ENCODE results near the gene MSMO1. TPM values are rescaled to one million over a fixed set of nuclear protein-coding genes. Genes with fewer than 3 reads are reported as not detected.
"Not testable (repeated sequence)": the region's sequence is repeated elsewhere in the genome, so short reads cannot be mapped to it uniquely, and the experiment has no call there.

MSMO1 gene
- total RNA-seq (10 to 100 TPM in 3 of 6 donors, 1 to 10 TPM in 3; 5.6 to 19.5 (median 10.8) TPM), polyA plus RNA-seq (10 to 100 TPM in 1 of 2 donors, 1 to 10 TPM in 1; 9.7 to 16.5 TPM)

GRCh38 chr4:165327211-165328100 lies at the start of gene MSMO1:
Gene MSMO1, plus strand, starts transcription at chr4:165327669. Its CDS starts 5,702 bp downstream, at chr4:165333371.
- no peak for TF ChIP-seq CTCF (IDR thresholded peaks at IDR 0.05)
- peak within 1 kb of the TSS; percentile 70 to 87 (median 82) for H3K27ac ChIP-seq
- peak within 1 kb of the TSS; percentile 65 to 83 (median 74) for H3K4me3 ChIP-seq
- DNase-seq (peak; percentile 98 to 99 (median 99)), ATAC-seq (peak; percentile 94 to 98 (median 96)), FAIRE-seq (peak; percentile 95)
- no peaks in the 10 kb centered on the region for H3K27me3 ChIP-seq
- H3K4me1 ChIP-seq = peaks cover 8 to 31% (median 29%) of the 10 kb centered on the region in 3 donors
- no peaks in the 10 kb centered on the region for H3K9me3 ChIP-seq
- H3K36me3 ChIP-seq = no peaks in the 10 kb centered on the region
- WGBS, 2 donors = 1% methylated on average over 75 to 76 of the region's 76 CpGs
- intact Hi-C loops (cut with DNase I) = no loop called here

GRCh38 chr4:165279531-165279930 lies 47.9 kb upstream of the MSMO1 start:
- H3K4me1 ChIP-seq; H3K36me3 ChIP-seq; H3K4me3 ChIP-seq; FAIRE-seq; H3K9me3 ChIP-seq; H3K27ac ChIP-seq; H3K27me3 ChIP-seq; intact Hi-C loops (cut with DNase I); ATAC-seq: not testable (repeated sequence)
- peak in 1 of 6 donors; percentile 31 for DNase-seq
- 95 to 97% methylated on average over 20 of the region's 20 CpGs for WGBS, 2 donors

GRCh38 chr4:165284697-165285096 lies 42.8 kb upstream of the MSMO1 start:
- H3K4me3 ChIP-seq; intact Hi-C loops (cut with DNase I); H3K4me1 ChIP-seq; ATAC-seq; H3K27ac ChIP-seq; H3K9me3 ChIP-seq; FAIRE-seq; DNase-seq; H3K27me3 ChIP-seq; H3K36me3 ChIP-seq: not testable (repeated sequence)
- 96 to 100% methylated on average over 3 of the region's 3 CpGs for WGBS, 2 donors

- intact Hi-C loops (cut with DNase I); H3K4me1 ChIP-seq: not testable (repeated sequence)
These were observed 40.7 kb upstream of the MSMO1 start for GRCh38 chr4:165286619-165287340.

GRCh38 chr4:165288226-165288625 lies 39.2 kb upstream of the MSMO1 start:
- intact Hi-C loops (cut with DNase I) = no loop called here
- TF ChIP-seq CTCF (IDR thresholded peaks at IDR 0.05) = no peak
- Histone ChIP-seq H3K9me3 (no peaks in the 10 kb centered on the region), H3K4me3 (no peak overlapping the region), H3K27me3 (no peaks in the 10 kb centered on the region), H3K36me3 (no peaks in the 10 kb centered on the region), H3K27ac (no peak overlapping the region), H3K4me1 (peaks cover 0 to 5% (median 0%) of the 10 kb centered on the region in 3 donors)
- no peak for DNase-seq
- no peak for ATAC-seq
- FAIRE-seq = no peak
- WGBS, 2 donors = 59 to 69% methylated on average over 3 of the region's 3 CpGs

More at GRCh38 chr4:165286619-165287340, 40.7 kb upstream of the MSMO1 start:
- not testable (repeated sequence) for FAIRE-seq, H3K27me3 ChIP-seq, H3K4me3 ChIP-seq, H3K27ac ChIP-seq, ATAC-seq, DNase-seq, H3K9me3 ChIP-seq, H3K36me3 ChIP-seq
- 89 to 92% methylated on average over 4 of the region's 4 CpGs for WGBS, 2 donors

- FAIRE-seq (no peak), ATAC-seq (peak in 2 of 4 donors; percentile 24 to 63), DNase-seq (no peak)
- H3K27me3 ChIP-seq = no peaks in the 10 kb centered on the region
- H3K9me3 ChIP-seq = no peaks in the 10 kb centered on the region
- no peak for TF ChIP-seq CTCF (IDR thresholded peaks at IDR 0.05)
- intact Hi-C loops (cut with DNase I) = no loop called here
- H3K4me1 ChIP-seq = peaks cover 0 to 5% (median 0%) of the 10 kb centered on the region in 3 donors
- no peaks in the 10 kb centered on the region for H3K36me3 ChIP-seq
- H3K4me3 ChIP-seq = no peak overlapping the region
- H3K27ac ChIP-seq = no peak overlapping the region
These were observed 38.6 kb upstream of the MSMO1 start for GRCh38 chr4:165288639-165289422.
